Measurements from ENCODE around the gene AGPAT4.
A peak's percentile ranks its signal among the peaks of the same experiment; 100 is the strongest.

The AGPAT4 gene

GRCh38 chr6:161254464-161255253 is 19.2 kb downstream of the AGPAT4 start:
- no peak for DNase-seq (ENCODE audit: low read depth)

- DNase-seq (ENCODE audit: low read depth), result no peak
Measured at GRCh38 chr6:161254126-161254463, 19.8 kb downstream of the AGPAT4 start.

GRCh38 chr6:161251345-161251744 is 22.5 kb downstream of the AGPAT4 start:
- no peak for DNase-seq (ENCODE audit: low read depth)

- DNase-seq (ENCODE audit: low read depth), result no peak
Measured at GRCh38 chr6:161249327-161249726, 24.5 kb downstream of the AGPAT4 start.

GRCh38 chr6:161246725-161247124 is 27.1 kb downstream of the AGPAT4 start:
- DNase-seq (ENCODE audit: low read depth), result no peak

GRCh38 chr6:161245363-161245762 is 28.5 kb downstream of the AGPAT4 start:
- no peak for DNase-seq (ENCODE audit: low read depth)

- no peak for DNase-seq (ENCODE audit: low read depth)
Measured at GRCh38 chr6:161244725-161245124, 29.1 kb downstream of the AGPAT4 start.

- DNase-seq (ENCODE audit: low read depth), result peak; percentile 51
Measured at GRCh38 chr6:161242779-161243693, 30.8 kb downstream of the AGPAT4 start.

- DNase-seq (ENCODE audit: low read depth), result no peak
Measured at GRCh38 chr6:161242113-161242512, 31.7 kb downstream of the AGPAT4 start.

GRCh38 chr6:161239001-161239400 is 34.9 kb downstream of the AGPAT4 start:
- no peak for DNase-seq (ENCODE audit: low read depth)

- DNase-seq (ENCODE audit: low read depth), result no peak
Measured at GRCh38 chr6:161238500-161238899, 35.4 kb downstream of the AGPAT4 start.

- DNase-seq (ENCODE audit: low read depth), result no peak
Measured at GRCh38 chr6:161238081-161238480, 35.8 kb downstream of the AGPAT4 start.

- DNase-seq (ENCODE audit: low read depth), result no peak
Measured at GRCh38 chr6:161237176-161237575, 36.7 kb downstream of the AGPAT4 start.

GRCh38 chr6:161235776-161236633 is 37.9 kb downstream of the AGPAT4 start:
- DNase-seq (ENCODE audit: low read depth), result no peak

GRCh38 chr6:161233986-161234661 is 39.7 kb downstream of the AGPAT4 start:
- DNase-seq (ENCODE audit: low read depth), result no peak

GRCh38 chr6:161232467-161232866 is 41.4 kb downstream of the AGPAT4 start:
- no peak for DNase-seq (ENCODE audit: low read depth)

GRCh38 chr6:161232010-161232409 is 41.9 kb downstream of the AGPAT4 start:
- no peak for DNase-seq (ENCODE audit: low read depth)

- no peak for DNase-seq (ENCODE audit: low read depth)
Measured at GRCh38 chr6:161230339-161230738, 43.5 kb downstream of the AGPAT4 start.

GRCh38 chr6:161228921-161229591 is 44.8 kb downstream of the AGPAT4 start:
- DNase-seq (ENCODE audit: low read depth), result no peak

GRCh38 chr6:161228096-161228495 is 45.8 kb downstream of the AGPAT4 start:
- no peak for DNase-seq (ENCODE audit: low read depth)
